H9 (cell line): ENCODE measurements around the gene ZNF408. TPM values are rescaled to one million over a fixed set of nuclear protein-coding genes. Genes with fewer than 3 reads are reported as not detected.

Experiments used
- DNase-seq: peaks from one replicate; pipeline ENCODE4 v3.0.0-alpha.2; 2017
- H2AFZ ChIP-seq: one replicate; pipeline ENCODE4 v1.6.1; 2013; ENCODE audit warnings: mild to moderate bottlenecking, low read length, control low read depth, moderate library complexity
- H2AK5ac ChIP-seq: 2 replicates; pipeline ENCODE4 v1.6.1; 2013; ENCODE audit warnings: low read length, control low read depth, mixed read lengths; ENCODE audit not compliant: insufficient read length
- H2BK120ac ChIP-seq: one replicate; pipeline ENCODE4 v1.6.1; 2013; ENCODE audit warnings: low read depth, mild to moderate bottlenecking, low read length, control low read depth, inconsistent platforms; ENCODE audit not compliant: poor library complexity, severe bottlenecking
- H2BK12ac ChIP-seq: 2 replicates; pipeline ENCODE4 v1.6.1; 2013; ENCODE audit warnings: low read length, control low read depth, mixed read lengths, low read depth; ENCODE audit not compliant: insufficient read length
- H2BK15ac ChIP-seq: 2 replicates; pipeline ENCODE4 v1.6.1; 2013; ENCODE audit warnings: low read depth, low read length, control low read depth
- H2BK20ac ChIP-seq: one replicate; pipeline ENCODE4 v1.6.1; 2013; ENCODE audit warnings: low read depth, mild to moderate bottlenecking, low read length, control low read depth, inconsistent platforms; ENCODE audit not compliant: poor library complexity, severe bottlenecking
- H2BK5ac ChIP-seq: 2 replicates; pipeline ENCODE4 v1.6.1; 2013; ENCODE audit warnings: low read length, control low read depth, mixed read lengths; ENCODE audit not compliant: insufficient read length
- H3K14ac ChIP-seq: 2 replicates; pipeline ENCODE4 v1.6.1; 2013; ENCODE audit warnings: low read length, control low read depth; ENCODE audit not compliant: insufficient read depth
- H3K18ac ChIP-seq: 2 replicates; pipeline ENCODE4 v1.6.1; 2013; ENCODE audit warnings: low read depth, mild to moderate bottlenecking, mixed read lengths, low read length, control low read depth; ENCODE audit not compliant: insufficient read length
- H3K23ac ChIP-seq: 2 replicates; pipeline ENCODE4 v1.6.1; 2013; ENCODE audit warnings: low read length, control low read depth, mixed read lengths, low read depth; ENCODE audit not compliant: insufficient read length
- H3K23me2 ChIP-seq: 2 replicates; pipeline ENCODE4 v1.6.1; 2013; ENCODE audit warnings: low read depth, mild to moderate bottlenecking, mixed read lengths, low read length, control low read depth; ENCODE audit not compliant: insufficient read length, poor library complexity, severe bottlenecking
- H3K27ac ChIP-seq: 2 replicates; pipeline ENCODE4 v1.5.1; 2013; ENCODE audit warnings: low read length, control low read depth, mixed read lengths, low read depth; ENCODE audit not compliant: insufficient read length
- H3K27me3 ChIP-seq: 2 replicates; pipeline ENCODE4 v1.6.1; 2013; ENCODE audit warnings: low read length, control low read depth, inconsistent platforms; ENCODE audit not compliant: insufficient read depth
- H3K4ac ChIP-seq: 2 replicates; pipeline ENCODE4 v1.6.1; 2013; ENCODE audit warnings: low read depth, mild to moderate bottlenecking, control low read depth, inconsistent platforms, low read length, moderate library complexity
- H3K4me1 ChIP-seq: 2 replicates; pipeline ENCODE4 v1.6.1; 2013; ENCODE audit warnings: low read length, control low read depth, inconsistent platforms; ENCODE audit not compliant: insufficient read depth
- H3K4me2 ChIP-seq: 2 replicates; pipeline ENCODE4 v1.6.1; 2013; ENCODE audit warnings: low read length, control low read depth, mixed read lengths; ENCODE audit not compliant: insufficient read length, insufficient read depth
- H3K56ac ChIP-seq: 2 replicates; pipeline ENCODE4 v1.6.1; 2013; ENCODE audit warnings: low read depth, mild to moderate bottlenecking, mixed read lengths, low read length, control low read depth; ENCODE audit not compliant: insufficient read length
- H3K79me1 ChIP-seq: 2 replicates; pipeline ENCODE4 v1.6.1; 2013; ENCODE audit warnings: low read depth, mild to moderate bottlenecking, moderate library complexity, low read length, control low read depth, inconsistent platforms; ENCODE audit not compliant: insufficient read depth, poor library complexity, severe bottlenecking
- H3K79me2 ChIP-seq: 2 replicates; pipeline ENCODE4 v1.6.1; 2013; ENCODE audit warnings: low read length, control low read depth, inconsistent platforms; ENCODE audit not compliant: insufficient read depth
- H3K9ac ChIP-seq: 2 replicates; pipeline ENCODE4 v1.6.1; 2013; ENCODE audit warnings: low read length, control low read depth, mixed read lengths; ENCODE audit not compliant: insufficient read length; ENCODE audit errors: extremely low read depth
- H3K9me3 ChIP-seq: one replicate; pipeline ENCODE4 v1.6.1; 2013; ENCODE audit warnings: low read depth, low read length, inconsistent platforms; ENCODE audit not compliant: control insufficient read depth
- H3T11ph ChIP-seq: one replicate; pipeline ENCODE4 v1.6.1; 2013; ENCODE audit warnings: mild to moderate bottlenecking, low read length, control low read depth, inconsistent platforms
- H4K20me1 ChIP-seq: one replicate; pipeline ENCODE4 v1.6.1; 2013; ENCODE audit not compliant: control insufficient read depth, insufficient read length, insufficient read depth
- H4K5ac ChIP-seq: 2 replicates; pipeline ENCODE4 v1.6.1; 2013; ENCODE audit warnings: low read depth, mild to moderate bottlenecking, mixed read lengths, low read length, control low read depth; ENCODE audit not compliant: insufficient read length
- H4K8ac ChIP-seq: replicated peaks from 2 replicates; pipeline ENCODE4 v1.6.1; 2013; ENCODE audit warnings: low read length, control low read depth, mixed read lengths, low read depth; ENCODE audit not compliant: insufficient read length
- H4K91ac ChIP-seq: 2 replicates; pipeline ENCODE4 v1.6.1; 2013; ENCODE audit warnings: low read depth, mild to moderate bottlenecking, moderate library complexity, mixed read lengths, low read length, control low read depth; ENCODE audit not compliant: insufficient read length
- H3K27ac Mint-ChIP-seq, 3 experiments: 2 replicates in 2 of 3; 3 replicates in 1 of 3; pipeline ENCODE4 v1.8.0; 2020 to 2021; ENCODE audit warnings: mixed read lengths in 3 of 3, mild to moderate bottlenecking in 1 of 3, moderate library complexity in 1 of 3
- H3K27me3 Mint-ChIP-seq: 2 replicates; pipeline ENCODE4 v1.8.0; 2021; ENCODE audit warnings: low read depth, mild to moderate bottlenecking, moderate library complexity, mixed read lengths
- H3K36me3 Mint-ChIP-seq, 3 experiments: 2 replicates in 2 of 3; 3 replicates in 1 of 3; pipeline ENCODE4 v1.8.0; 2020 to 2021; ENCODE audit warnings: low read depth in 3 of 3, mixed read lengths in 3 of 3; ENCODE audit not compliant: insufficient read depth in 1 of 3
- H3K4me1 Mint-ChIP-seq, 2 experiments: 2 replicates each; pipeline ENCODE4 v1.8.0; 2020; ENCODE audit warnings: mixed read lengths in 2 of 2
- H3K4me3 Mint-ChIP-seq, 2 experiments: 2 replicates in 1 of 2; 3 replicates in 1 of 2; pipeline ENCODE4 v1.8.0; 2020 to 2021; ENCODE audit warnings: mild to moderate bottlenecking in 2 of 2, mixed read lengths in 2 of 2, moderate library complexity in 1 of 2
- H3K9me3 Mint-ChIP-seq, 2 experiments: 2 replicates in 1 of 2; 3 replicates in 1 of 2; pipeline ENCODE4 v1.8.0; 2020; ENCODE audit warnings: mild to moderate bottlenecking in 2 of 2, mixed read lengths in 2 of 2, moderate library complexity in 1 of 2
- CTCF ChIP-seq: fragments of 200-600 bp; sonication (generic); conservative IDR thresholded peaks from 3 replicates; pipeline ENCODE4 v1.8.0; 2021; ENCODE audit warnings: antibody characterized with exemption, mild to moderate bottlenecking
- WGBS: extraction: QIAGEN DNeasy Blood & Tissue Kit; methylation state at CpG from one replicate; pipeline ENCODE4 v1.1.7; 2013; ENCODE audit warnings: missing lambda C conversion rate, low lambda C conversion rate, mixed read lengths; ENCODE audit not compliant: insufficient read length; ENCODE audit errors: extremely low coverage; 5-methylcytosine and 5-hydroxymethylcytosine counted together
- total RNA-seq: library from RNA; stranded (reverse); gene quantifications from 2 replicates; pipeline ENCODE4 v1.2.1, GENCODE V29; 2021

ZNF408 gene
- total RNA-seq, 1 experiment from 2014 or later = 16.6 TPM

- no peak overlapping the region for H2BK15ac ChIP-seq
- H3K56ac ChIP-seq = no peak overlapping the region
- no peak overlapping the region for H3K4ac ChIP-seq
- H4K20me1 ChIP-seq = no peaks in the 10 kb centered on the region
- H3K79me2 ChIP-seq = no peaks in the 10 kb centered on the region
- no peak overlapping the region for H3K27ac ChIP-seq
- Mint-ChIP-seq H3K36me3 (peaks cover 9 to 72% (median 65%) of the 10 kb centered on the region in 3 experiments; a peak in 6 of 7 replicates), H3K9me3 (no peaks in the 10 kb centered on the region), H3K4me3 (no peak overlapping the region), H3K4me1 (no peaks in the 10 kb centered on the region), H3K27me3 (no peaks in the 10 kb centered on the region), H3K27ac (peak overlapping the region in 1 of 3 experiments; percentile 13; a peak in 1 of 7 replicates)
- no peak overlapping the region for H3T11ph ChIP-seq
- H3K18ac ChIP-seq = no peak overlapping the region
- TF ChIP-seq CTCF = no peak
- no peak overlapping the region for H3K14ac ChIP-seq
- H3K79me1 ChIP-seq = no peaks in the 10 kb centered on the region
- no peak overlapping the region for H3K9ac ChIP-seq
- no peak overlapping the region for H2BK5ac ChIP-seq
- H4K5ac ChIP-seq = no peak overlapping the region
- H2BK12ac ChIP-seq = no peak overlapping the region
- DNase-seq = no peak
- no peak overlapping the region for H3K23ac ChIP-seq
- no CpG with 5 or more reads among the region's 6 CpGs for WGBS
- no peak overlapping the region for H2BK20ac ChIP-seq
- H3K4me2 ChIP-seq = no peak overlapping the region
- H3K23me2 ChIP-seq = no peaks in the 10 kb centered on the region
- no peak overlapping the region for H4K91ac ChIP-seq
- no peak overlapping the region for H2AFZ ChIP-seq
- H3K27me3 ChIP-seq = no peaks in the 10 kb centered on the region
- H3K4me1 ChIP-seq = no peaks in the 10 kb centered on the region
- H2AK5ac ChIP-seq = no peak overlapping the region
- H2BK120ac ChIP-seq = no peak overlapping the region
- H3K9me3 ChIP-seq = no peaks in the 10 kb centered on the region
- H4K8ac ChIP-seq = no peak overlapping the region
These were observed 36.2 kb upstream of the ZNF408 start for GRCh38 chr11:46664612-46665011.
